ENCODE data around the gene TCTA. TPM values are rescaled to one million over a fixed set of nuclear protein-coding genes. Genes with fewer than 3 reads are reported as not detected.
"Not testable (repeated sequence)": the region's sequence is repeated elsewhere in the genome, so short reads cannot be mapped to it uniquely, and the experiment has no call there.

Gene TCTA, protein sequence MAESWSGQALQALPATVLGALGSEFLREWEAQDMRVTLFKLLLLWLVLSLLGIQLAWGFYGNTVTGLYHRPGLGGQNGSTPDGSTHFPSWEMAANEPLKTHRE
- total RNA-seq (2014; rRNA removed; shearing (Covaris generic)) = 23.7 and 25.7 TPM in 2 replicates

DNA sequence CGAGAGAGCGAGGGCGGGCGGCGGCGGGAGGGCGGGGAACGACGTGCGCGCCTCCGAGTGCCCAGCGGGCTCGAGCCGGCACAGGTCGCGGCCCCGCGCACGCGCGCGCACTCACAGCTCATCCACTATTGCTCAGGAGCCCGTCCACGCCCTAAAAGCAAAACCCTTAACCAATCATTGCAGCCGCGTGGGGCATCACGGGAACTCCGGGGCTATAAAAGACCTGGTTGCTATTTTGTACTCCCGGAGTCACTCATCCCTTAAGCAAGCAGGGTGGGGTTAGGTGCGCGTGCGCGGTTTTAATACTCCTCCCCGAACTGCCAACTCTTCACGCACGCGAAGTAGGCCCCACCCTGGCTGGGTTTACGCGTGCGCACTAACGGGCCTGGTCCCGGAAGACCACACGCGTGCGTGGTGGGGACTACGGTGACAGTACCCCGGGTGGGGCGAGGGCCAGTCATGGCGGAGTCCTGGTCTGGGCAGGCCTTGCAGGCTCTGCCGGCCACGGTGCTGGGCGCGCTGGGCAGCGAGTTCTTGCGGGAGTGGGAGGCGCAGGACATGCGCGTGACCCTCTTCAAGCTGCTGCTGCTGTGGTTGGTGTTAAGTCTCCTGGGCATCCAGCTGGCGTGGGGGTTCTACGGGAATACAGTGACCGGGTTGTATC, at the start of gene TCTA, which contains the start of gene RHOA:
Gene TCTA, plus strand, starts transcription at position 456 of the 664 bp plus-strand sequence. Its CDS starts 4 bp downstream, at position 460.
Gene RHOA, minus strand, starts transcription at position 9 of the 664 bp plus-strand sequence. CDS start 36,387 bp downstream, outside the sequence.
- DNase-seq (ENCODE audit: low spot score) = peak; percentile 100
- in situ Hi-C loops (cut with HindIII; ENCODE audit: low sequenced_read_pairs) = no loop called here

DNA sequence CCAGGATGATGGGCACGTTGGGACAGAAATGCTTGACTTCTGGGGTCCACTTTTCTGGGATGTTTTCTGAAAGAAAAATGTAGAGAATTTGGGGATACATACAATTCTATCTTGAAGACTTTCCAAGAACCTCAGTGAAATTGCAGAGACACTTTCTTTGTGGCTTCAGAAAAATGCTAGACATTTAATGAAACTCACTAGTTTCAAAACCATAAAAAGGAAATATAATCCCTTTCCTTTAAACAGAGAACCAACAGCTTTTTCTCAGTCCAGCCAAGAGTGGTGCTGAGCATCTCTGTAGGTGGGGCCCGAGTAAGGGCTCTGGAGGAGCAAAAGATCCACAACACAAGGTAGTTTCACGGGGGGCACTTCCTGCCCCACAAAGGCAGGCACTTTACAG, 49.7 kb upstream of the TCTA start:
- in situ Hi-C loops (cut with HindIII; ENCODE audit: low sequenced_read_pairs) = no loop called here

DNA sequence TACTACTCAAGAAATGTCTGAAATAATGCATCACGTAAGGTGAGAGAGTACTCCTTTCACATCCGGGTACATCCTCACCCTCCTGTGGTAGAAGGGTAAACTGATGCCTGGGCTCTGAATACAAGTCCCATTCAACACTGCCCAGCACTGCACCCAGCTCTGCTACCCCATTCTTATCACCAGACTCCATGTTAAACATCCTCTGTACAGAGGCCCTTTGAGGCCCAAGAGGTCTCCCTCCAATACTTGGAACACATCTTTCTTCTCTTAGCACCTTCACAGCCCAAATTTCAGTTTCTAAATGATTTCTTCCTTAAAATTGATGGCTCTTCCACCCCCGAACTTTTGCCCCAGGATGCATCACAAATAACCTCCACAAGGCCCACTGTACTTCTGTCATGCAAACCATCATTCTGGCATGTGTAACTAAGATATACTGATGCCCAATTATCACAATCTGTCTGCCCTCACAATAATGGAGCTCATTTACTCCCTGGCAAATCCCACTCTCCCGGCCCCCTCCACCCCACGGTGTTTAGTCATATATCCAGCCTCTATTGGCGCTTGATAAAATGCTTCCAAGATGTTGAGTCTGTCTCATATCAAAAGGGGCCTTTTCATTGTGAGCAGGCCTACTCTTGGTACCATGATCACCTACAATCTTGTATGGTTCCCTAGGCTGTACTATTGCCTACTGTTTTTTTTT, 41.5 kb upstream of the TCTA start:
- in situ Hi-C loops (cut with HindIII; ENCODE audit: low sequenced_read_pairs) = no loop called here
- no peak for DNase-seq (ENCODE audit: low spot score)

More for the DNA sequence above, 49.7 kb upstream of the TCTA start:
- no peak for DNase-seq (ENCODE audit: low spot score)

DNA sequence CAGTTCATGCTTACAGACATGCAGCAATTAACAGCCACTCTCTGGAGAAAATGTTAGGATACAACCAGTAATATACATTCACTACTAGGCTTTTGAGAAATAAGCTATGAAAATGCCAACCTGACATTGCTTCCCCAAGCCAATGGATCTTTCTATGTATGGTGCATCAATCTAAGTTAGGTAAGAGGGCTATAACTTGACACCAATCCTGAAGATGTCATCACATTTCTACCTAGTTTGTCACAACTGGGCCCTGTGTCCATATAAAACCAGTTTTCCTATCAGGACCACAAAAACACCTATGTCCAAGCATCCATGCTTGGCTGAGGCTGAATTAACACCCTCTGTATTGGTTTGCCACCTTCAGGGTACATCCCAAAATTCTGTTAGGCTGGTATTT, 40.3 kb upstream of the TCTA start:
- no peak for DNase-seq (ENCODE audit: low spot score)
- in situ Hi-C loops (cut with HindIII; ENCODE audit: low sequenced_read_pairs) = no loop called here

DNA sequence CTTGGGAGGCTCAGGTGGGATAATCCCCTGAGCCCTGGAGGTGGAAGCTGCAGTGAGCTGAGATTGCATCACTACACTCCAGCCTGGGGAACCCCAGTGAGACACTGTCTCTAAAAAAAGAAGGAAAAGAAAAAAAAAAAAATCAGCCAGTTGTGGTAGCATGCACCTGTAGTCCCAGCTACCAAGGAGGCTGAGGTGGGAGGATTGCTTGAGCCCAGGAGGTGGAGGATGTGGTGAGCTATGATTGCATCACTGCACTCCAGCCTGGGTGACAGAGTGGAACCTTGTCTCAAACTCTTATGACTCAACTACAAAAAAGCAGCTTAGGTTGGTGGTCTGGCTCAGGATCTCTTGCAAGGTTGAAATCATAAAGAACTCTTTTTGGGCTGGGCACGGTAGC, 34.7 kb upstream of the TCTA start:
- in situ Hi-C loops (cut with HindIII; ENCODE audit: low sequenced_read_pairs) = no loop called here
- no peak for DNase-seq (ENCODE audit: low spot score)

DNA sequence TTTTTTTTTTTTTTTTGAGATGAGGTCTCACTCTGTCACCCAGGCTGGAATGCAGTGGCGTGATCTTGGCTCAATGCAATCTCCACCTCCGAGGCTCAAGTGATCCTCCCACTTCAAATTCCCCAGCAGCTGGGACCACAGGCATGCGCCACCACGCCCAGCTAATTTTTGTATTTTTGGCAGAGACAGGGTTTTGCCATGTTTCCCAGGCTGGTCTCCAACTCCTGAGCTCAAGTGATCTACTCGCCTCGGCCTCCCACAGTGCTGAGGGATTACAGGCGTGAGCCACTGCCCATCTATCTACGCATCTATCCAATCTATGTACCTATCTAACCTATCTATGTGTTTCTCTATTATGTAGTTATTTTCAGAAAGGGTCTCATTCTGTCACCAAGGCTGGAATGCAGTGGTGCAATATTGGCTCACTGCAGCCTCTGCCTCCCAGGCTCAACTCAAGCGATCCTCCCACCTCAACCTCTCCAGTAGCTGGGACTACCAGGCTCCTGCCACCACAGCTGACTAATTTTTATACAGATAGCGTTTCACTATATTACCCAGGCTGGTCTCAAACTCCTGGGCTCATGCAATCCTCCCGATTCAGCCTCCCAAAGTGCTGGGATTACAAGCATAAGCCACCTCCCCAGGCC, 33.9 kb upstream of the TCTA start:
- DNase-seq (ENCODE audit: low spot score) = peak; percentile 29
- in situ Hi-C loops (cut with HindIII; ENCODE audit: low sequenced_read_pairs) = no loop called here

DNA sequence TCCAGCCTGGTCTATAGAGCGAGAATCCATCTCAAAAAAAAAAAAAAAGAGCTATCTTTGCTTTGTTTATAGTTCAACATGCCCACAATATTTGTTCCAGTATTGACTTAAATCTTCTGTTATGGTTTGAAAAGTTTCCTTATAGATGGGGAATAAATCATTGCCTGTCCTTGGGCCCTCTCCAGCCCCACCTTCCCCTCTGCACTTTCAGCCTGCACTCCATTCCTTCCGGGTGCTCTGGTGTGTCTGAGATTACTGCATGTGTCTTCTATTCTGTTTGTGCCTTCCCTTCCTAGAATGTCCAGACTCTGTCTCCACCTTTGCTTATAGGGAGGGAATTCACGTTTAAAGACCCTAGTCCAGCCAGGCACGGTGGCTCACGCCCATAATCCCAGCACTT, 28.8 kb upstream of the TCTA start:
- DNase-seq (ENCODE audit: low spot score) = no peak
- in situ Hi-C loops (cut with HindIII; ENCODE audit: low sequenced_read_pairs) = no loop called here

DNA sequence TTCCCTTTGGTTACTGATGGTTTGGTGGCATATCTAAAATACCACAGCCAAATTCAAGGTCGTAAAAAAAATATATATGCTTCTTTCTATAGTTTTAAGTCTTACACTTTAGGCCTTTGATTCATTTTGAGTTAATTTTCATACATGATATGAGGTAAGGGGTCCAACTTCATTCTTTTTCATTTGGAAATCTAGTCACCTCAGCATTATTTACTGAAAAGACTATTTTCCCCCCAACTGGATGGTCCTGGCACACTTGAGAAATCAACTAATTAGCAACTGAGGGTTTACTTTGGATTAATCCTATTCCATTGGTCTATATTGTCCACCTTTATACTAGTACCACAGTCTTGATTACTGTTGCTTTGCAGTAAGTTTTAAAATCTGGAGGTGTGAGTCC, 26.6 kb upstream of the TCTA start:
- DNase-seq (ENCODE audit: low spot score) = no peak
- in situ Hi-C loops (cut with HindIII; ENCODE audit: low sequenced_read_pairs) = no loop called here

DNA sequence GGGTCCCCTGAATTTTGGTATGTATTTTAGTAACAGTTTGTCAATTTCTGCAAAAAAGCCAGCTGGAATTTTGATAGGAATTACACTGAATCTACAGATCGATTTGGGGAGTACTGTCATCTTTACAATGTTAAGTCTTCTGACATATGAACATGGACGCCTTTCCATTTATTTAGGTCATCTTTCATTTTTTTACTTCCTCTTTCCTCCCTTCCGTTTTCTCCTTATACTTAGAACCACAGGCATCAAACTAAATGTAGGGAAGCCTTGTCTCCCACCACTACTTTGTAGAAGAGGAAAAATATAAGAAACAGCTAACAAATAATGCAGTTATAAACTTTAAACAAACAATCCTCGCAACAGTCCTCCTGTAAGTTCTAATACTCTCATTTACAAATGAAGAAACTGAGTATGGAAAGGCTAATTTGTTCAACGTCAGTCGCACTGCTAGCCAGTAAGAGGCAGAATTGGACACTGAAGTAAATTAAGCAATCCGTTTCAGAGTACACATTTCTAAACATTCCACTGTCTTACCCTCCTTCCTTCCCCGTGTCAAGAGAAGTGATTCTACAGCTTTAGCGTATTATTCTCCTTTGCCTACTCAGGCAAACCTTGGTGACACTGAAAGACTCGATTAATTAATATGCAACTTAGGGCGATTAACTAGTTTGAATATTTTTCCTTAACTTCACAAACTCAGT, 26.0 kb upstream of the TCTA start:
- in situ Hi-C loops (cut with HindIII; ENCODE audit: low sequenced_read_pairs) = no loop called here
- no peak for DNase-seq (ENCODE audit: low spot score)

DNA sequence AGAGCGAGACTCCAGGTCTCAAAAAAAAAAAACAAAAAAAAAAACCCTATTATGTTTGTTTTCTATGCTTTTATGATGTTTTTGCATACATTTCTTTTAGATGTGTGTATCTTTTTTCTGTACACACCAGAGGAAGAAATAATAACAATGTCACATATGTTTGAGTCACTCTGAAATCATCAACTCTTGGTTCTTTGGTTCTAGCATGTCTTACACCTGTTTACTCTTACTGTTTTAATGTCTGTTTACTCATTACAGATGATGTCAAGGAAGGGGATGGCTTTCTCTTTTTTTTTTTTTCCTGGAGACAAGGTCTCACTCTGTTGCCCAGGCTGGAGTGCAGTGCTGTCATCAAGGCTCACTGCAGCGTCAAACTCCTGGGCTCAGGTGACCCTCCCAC, 24.5 kb upstream of the TCTA start:
- DNase-seq (ENCODE audit: low spot score) = no peak
- in situ Hi-C loops (cut with HindIII; ENCODE audit: low sequenced_read_pairs) = no loop called here

DNA sequence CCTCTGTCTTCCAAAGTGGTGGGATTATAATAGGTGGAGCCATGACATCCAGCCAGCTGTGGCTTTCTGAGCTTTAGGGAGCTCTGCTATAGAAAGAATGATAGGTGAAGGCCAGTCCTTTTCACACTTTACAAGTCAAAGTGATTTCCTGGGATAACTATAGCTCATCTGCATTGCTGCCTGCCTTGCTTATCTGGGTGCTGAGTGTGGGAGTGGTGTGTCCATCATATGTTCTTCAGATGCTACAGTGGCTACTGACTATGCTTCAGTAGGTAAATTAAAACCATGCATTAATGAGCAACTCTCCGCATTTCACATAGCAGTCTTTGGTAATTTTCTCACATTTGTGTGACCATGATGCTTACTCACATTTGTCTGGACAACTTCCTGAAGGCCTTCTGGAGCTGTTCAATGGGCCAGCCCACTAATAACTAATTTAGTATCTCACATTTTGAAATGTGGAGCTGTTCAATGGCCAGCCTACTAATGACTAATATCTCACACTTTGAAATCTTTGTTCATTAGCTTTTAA, 23.9 kb upstream of the TCTA start:
- DNase-seq (ENCODE audit: low spot score) = no peak
- in situ Hi-C loops (cut with HindIII; ENCODE audit: low sequenced_read_pairs) = no loop called here

DNA sequence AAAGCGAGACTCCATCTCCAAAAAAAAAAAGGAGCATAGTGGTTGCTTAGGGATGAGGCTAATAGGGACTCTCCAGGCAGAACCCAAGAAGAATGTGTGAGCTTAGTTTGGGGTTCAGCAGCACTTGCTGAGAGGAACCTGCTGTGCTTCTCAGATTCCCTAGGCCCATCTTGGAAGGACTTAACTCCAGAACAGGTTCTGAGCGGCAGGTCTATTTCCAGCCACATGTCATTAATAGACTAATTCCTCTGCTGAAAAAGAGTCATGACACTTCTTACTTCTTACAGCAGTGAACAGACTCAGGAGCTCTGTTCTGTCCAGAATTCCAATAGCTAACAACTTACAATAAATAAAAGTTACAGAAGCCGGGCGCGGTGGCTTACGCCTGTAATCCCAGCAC, 22.9 kb upstream of the TCTA start:
- in situ Hi-C loops (cut with HindIII; ENCODE audit: low sequenced_read_pairs) = no loop called here
- no peak for DNase-seq (ENCODE audit: low spot score)

DNA sequence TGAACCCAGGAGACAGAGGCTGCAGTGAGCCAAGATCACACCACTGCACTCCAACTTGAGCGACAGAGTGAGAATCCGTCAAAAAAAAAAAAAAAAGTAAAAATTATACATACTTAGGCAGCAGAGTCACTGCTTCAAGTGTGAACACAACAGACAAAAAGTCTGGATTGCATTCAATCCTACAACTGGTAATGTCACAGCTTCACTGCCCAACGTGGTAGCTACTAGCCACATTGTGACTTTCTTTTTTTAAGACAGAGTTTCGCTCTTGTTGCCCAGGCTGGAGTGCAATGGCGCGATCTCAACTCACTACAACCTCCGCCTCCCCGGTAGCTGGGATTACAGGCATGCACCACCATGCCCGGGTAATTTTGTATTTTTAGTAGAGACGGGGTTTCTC, 20.9 kb upstream of the TCTA start:
- in situ Hi-C loops (cut with HindIII; ENCODE audit: low sequenced_read_pairs); DNase-seq (ENCODE audit: low spot score): not testable (repeated sequence)

DNA sequence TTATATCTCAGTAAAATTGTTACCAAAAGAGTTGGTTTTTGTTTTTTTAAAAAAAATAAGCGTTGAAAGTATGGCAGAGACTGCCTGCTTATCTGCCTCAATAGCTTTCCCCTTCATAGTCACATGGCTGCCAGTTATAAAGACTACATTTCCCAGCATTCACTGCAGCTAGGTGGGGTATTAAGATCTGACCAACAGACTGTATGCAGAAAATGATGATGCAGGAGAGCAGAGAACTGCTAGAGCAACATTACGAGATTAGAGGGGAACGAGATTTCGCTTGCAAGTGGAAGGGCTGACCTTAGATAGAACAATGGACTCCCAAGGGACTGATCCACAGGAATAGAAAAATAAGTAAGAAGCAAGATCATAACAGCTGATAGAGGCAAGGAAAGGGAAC, 14.8 kb upstream of the TCTA start:
- peak; percentile 81 for DNase-seq (ENCODE audit: low spot score)
- in situ Hi-C loops (cut with HindIII; ENCODE audit: low sequenced_read_pairs) = no loop called here

DNA sequence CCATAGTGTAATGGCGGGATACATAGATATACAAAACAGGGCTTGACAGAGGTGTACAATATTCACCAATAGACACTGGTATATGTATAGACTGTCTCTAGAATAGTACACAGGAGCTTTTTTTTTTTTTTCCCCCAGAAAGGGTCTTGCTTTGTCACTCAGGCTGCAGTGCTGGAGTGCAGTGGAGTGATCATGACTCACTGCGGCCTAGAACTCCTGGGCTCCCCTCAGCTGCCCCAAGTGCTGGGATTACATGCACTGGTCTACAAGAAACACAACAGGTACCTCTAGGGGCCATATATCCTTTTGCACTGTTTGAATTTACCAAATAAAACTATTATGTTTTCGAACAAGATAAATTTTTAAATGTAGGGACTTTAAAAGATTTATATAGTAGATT, 12.8 kb upstream of the TCTA start:
- no peak for DNase-seq (ENCODE audit: low spot score)
- in situ Hi-C loops (cut with HindIII; ENCODE audit: low sequenced_read_pairs) = no loop called here

DNA sequence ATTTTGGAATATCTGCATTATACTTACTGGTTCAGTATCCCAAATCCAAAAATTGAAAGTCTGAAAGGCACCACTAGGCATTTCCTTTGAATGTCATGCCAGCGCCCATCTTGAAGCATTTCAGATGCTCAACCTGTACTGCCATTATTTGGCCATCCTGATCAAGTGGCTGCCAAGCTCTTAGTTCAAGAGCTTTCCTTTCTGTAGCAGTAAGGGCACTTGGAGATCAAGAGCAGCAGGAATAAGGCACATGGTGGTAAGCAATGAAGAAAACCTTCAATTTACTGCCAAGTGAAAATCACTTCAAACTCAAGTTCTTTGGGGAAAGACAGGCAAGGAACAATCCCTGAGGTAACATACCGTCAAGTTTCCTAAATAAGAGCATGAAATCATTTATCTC, 10.5 kb upstream of the TCTA start:
- no peak for DNase-seq (ENCODE audit: low spot score)
- in situ Hi-C loops (cut with HindIII; ENCODE audit: low sequenced_read_pairs) = no loop called here

DNA sequence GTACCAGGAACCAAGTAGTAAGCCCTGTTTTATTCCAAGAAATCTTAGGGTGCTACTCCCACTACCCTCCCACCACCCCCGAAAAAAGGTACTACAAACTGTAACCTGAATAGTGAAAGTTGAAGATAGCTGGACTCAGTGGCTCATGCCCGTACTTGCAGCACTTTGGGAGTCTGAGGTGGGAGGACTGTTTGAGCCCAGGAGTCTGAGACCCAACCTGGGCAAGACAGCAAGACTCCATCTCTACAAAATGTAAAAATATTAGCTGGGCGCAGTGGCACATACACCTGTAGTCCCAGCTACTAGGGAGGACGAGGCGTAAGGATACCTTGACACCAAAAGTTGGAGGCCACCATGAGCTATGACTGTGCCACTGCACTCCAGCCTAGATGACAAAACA, 8.3 kb upstream of the TCTA start:
- in situ Hi-C loops (cut with HindIII; ENCODE audit: low sequenced_read_pairs) = no loop called here
- no peak for DNase-seq (ENCODE audit: low spot score)

DNA sequence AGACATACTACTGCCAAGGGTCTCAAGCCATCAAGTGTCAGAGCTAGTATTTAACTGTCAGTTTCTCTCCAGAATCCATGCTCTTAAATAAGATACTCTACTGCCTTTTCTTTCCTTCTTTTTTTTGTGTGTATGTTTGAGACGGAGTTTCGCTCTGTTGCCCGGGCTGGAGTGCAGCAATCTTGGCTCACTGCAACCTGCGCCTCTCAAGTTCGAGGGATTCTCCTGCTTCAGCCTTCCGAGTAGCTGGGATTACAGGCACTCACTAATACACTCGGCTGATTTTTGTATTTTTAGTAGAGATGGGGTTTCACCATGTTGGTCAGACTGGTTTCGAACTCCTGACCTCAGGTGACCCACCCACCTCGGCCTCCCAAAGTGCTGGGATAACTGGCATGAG, 6.7 kb upstream of the TCTA start:
- in situ Hi-C loops (cut with HindIII; ENCODE audit: low sequenced_read_pairs); DNase-seq (ENCODE audit: low spot score): not testable (repeated sequence)

All from G401 (cell line).